ENCODE data around the gene DHRSX. TPM values are rescaled to one million over a fixed set of nuclear protein-coding genes. Genes with fewer than 3 reads are reported as not detected.

Gene DHRSX
- total and polyA plus RNA-seq, 2 of the 13 experiments (the other 11 are each of a cell fraction or from before 2014, with no cell fraction given) = 15.5 to 24.3 TPM

DNA sequence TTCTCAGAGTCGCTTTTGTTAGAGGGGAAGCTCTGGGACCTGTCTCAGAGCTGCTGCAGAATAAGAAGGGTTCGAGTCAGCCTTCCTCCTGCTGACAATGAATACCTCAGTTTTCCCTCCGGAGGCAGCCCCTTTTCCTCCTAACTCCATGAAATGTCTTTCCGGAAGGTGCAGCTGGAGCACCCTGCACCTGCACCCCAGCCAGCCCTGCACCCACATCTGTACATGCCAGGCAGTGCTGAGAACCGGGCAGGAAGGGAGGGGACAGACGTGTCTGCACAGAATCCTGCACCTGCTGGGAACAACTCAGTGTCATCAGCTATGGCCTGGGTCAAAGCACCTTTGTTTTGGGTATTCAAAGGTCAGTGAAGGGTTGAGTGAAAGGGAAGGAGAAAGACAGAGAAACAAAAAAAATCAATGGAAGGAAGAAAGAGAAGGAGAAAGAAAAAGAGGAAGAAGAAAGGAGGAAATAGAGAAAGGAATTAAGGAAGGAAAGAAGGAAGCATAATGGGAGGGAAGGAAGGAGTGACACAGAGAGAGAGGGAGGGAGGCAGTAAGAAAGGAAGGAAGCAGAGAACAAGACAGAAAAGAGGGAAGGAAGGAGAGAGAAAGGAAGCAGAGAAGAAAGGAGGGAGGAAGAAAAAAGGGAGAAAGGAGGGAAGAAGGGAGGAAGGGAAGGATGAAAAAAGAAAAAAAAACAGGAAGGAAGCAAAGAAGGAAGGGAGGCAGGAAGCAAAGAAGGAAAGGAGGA lies 273.7 kb downstream of the DHRSX start:
- Histone ChIP-seq H3K27ac (ENCODE audit: extremely low read length, insufficient read depth, low read length) (no peak overlapping the region), H2AFZ (ENCODE audit: low read length) (no peak overlapping the region), H3K27me3 (ENCODE audit: control insufficient read depth in 1 of 2, insufficient read depth in 2 of 2, low read length in 2 of 2) (no peaks in the 10 kb centered on the region), H3K4me1 (ENCODE audit: insufficient read depth, low read length) (peaks cover 8% of the 10 kb centered on the region; the same call in 1 of the 2 replicates), H4K20me1 (ENCODE audit: insufficient read depth, low read length) (no peaks in the 10 kb centered on the region), H3K4me2 (ENCODE audit: low read depth, low read length) (no peak overlapping the region), H3K79me2 (ENCODE audit: insufficient read depth, low read length) (no peaks in the 10 kb centered on the region), H3K9ac (ENCODE audit: insufficient read depth, low read depth, low read length) (no peak overlapping the region), H3K36me3 (replicated peaks in 1 of 2; ENCODE audit: control insufficient read depth in 1 of 2, insufficient read depth in 2 of 2, low read length in 2 of 2) (peaks cover 0 to 1% of the 10 kb centered on the region in 2 experiments; a peak in 2 of 5 replicates), H3K4me3 (replicated peaks in 1 of 3; ENCODE audit: insufficient read depth in 1 of 3, low read depth in 2 of 3, low read length in 3 of 3) (no peak overlapping the region), H3K9me3 (ENCODE audit: low read length) (no peaks in the 10 kb centered on the region)
- ATAC-seq (no peak), FAIRE-seq (no peak), DNase-seq (ENCODE audit: low spot score) (no peak)
- no TSS peak for BruUV-seq (replicated peaks)
- intact Hi-C loops (cut with micrococcal nuclease; ENCODE audit: unreplicated experiment) (no loop called here), in situ Hi-C loops (cut with HindIII; ENCODE audit: extremely low pct_ligation_motif_present, low pct_unique_long_range_greater_than_20kb) (no loop called here)
- ChIA-PET CTCF (ENCODE audit: low intra/inter-chr PET ratio, low total read pairs) (no interaction called here), POLR2A (no interaction called here)
- TF ChIP-seq, protein P1, sequence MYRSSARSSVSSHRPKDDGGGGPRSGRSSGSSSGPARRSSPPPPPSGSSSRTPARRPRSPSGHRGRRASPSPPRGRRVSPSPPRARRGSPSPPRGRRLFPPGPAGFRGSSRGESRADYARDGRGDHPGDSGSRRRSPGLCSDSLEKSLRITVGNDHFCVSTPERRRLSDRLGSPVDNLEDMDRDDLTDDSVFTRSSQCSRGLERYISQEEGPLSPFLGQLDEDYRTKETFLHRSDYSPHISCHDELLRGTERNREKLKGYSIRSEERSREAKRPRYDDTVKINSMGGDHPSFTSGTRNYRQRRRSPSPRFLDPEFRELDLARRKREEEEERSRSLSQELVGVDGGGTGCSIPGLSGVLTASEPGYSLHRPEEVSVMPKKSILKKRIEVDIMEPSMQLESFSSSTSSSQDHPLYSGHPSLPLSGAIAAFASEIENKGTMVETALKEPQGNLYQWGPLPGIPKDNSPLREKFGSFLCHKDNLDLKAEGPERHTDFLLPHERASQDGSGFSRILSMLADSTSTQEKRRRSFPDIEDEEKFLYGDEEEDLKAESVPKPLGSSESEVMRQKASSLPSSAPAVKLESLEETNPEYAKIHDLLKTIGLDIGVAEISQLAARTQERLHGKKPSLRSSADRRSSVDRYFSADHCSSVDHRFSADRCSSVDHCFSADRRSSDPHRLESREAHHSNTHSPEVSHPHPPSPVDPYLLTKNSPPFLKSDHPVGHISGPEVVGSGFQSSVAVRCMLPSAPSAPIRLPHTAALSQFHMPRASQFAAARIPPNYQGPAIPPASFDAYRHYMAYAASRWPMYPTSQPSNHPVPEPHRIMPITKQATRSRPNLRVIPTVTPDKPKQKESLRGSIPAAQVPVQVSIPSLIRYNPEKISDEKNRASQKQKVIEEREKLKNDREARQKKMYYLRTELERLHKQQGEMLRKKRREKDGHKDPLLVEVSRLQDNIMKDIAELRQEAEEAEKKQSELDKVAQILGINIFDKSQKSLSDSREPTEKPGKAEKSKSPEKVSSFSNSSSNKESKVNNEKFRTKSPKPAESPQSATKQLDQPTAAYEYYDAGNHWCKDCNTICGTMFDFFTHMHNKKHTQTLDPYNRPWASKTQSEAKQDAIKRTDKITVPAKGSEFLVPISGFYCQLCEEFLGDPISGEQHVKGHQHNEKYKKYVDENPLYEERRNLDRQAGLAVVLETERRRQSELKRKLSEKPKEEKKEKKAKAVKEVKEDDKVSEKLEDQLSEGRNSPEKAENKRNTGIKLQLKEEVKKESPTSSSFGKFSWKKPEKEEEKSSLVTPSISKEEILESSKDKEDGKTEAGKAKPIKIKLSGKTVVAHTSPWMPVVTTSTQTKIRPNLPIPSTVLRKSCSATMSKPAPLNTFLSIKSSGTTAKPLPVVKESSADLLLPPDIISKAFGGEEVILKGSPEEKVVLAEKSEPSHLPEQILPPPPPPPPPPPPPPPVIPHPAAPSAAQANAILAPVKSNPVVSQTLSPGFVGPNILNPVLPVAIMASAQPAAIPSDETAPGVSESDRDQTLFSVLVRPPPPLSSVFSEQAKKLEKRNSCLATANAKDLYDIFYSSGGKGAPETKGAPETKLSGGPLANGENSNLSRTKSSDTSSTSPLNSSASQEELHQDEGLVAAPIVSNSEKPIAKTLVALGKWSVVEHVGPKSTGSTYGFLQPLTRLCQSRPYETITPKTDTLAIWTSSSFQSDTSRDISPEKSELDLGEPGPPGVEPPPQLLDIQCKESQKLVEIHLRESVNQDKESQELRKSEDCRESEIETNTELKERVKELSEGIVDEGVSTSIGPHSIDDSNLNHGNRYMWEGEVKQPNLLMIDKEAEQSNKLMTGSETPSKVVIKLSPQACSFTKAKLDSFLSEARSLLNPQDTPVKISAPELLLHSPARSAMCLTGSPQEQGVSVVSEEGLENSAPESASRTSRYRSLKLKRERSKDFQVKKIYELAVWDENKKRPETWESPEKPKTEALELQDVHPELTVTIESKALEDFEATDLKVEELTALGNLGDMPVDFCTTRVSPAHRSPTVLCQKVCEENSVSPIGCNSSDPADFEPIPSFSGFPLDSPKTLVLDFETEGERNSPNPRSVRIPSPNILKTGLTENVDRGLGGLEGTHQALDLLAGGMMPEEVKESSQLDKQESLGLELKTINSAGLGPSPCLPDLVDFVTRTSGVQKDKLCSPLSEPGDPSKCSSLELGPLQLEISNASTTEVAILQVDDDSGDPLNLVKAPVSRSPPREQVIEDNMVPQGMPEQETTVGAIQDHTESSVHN (CRISPR knock-in tag; IDR thresholded peaks at IDR 0.05) = no peak
- TF ChIP-seq ZNF329 (CRISPR knock-in tag; IDR thresholded peaks at IDR 0.05; ENCODE audit: low read depth) = peak; percentile 88; the same call in 1 of the 2 replicates
- WGBS (ENCODE audit: low lambda C conversion rate) = 87% methylated on average over 6 of the region's 6 CpGs

Data from HepG2 (cell line).